ENCODE data around the gene ROBO3.

Gene ROBO3

GRCh38 chr11:124841201-124841600 lies 24.0 kb upstream of the ROBO3 start:
- ChIA-PET CTCF (interaction anchor here (1.2 to 9.0 kb wide), 2 partner anchors 26 to 197 kb away, joined by 8 to 102 read pairs; no protein-coding TSS in a partner anchor), POLR2A (no interaction called here)
- no peak overlapping the region for H3K4me3 ChIP-seq (ENCODE audit: low read depth, low read length)
- TF ChIP-seq CTCF (IDR thresholded peaks at IDR 0.05; ENCODE audit: insufficient read depth, low read length, missing control alignments) = no peak
- DNase-seq (ENCODE audit: low read depth, low spot score) = no peak

GRCh38 chr11:124841840-124842239 lies 23.4 kb upstream of the ROBO3 start:
- no peak overlapping the region for H3K4me3 ChIP-seq (ENCODE audit: low read depth, low read length)
- no peak for DNase-seq (ENCODE audit: low read depth, low spot score)
- ChIA-PET CTCF (interaction anchor here (1.2 kb wide), 1 partner anchor 25 kb away, joined by 8 read pairs; no protein-coding TSS in a partner anchor), POLR2A (interaction anchor here (1.0 kb wide), 1 partner anchor 35 kb away, joined by 3 read pairs; no protein-coding TSS in a partner anchor)
- TF ChIP-seq CTCF (IDR thresholded peaks at IDR 0.05; ENCODE audit: insufficient read depth, low read length, missing control alignments) = no peak

DNA sequence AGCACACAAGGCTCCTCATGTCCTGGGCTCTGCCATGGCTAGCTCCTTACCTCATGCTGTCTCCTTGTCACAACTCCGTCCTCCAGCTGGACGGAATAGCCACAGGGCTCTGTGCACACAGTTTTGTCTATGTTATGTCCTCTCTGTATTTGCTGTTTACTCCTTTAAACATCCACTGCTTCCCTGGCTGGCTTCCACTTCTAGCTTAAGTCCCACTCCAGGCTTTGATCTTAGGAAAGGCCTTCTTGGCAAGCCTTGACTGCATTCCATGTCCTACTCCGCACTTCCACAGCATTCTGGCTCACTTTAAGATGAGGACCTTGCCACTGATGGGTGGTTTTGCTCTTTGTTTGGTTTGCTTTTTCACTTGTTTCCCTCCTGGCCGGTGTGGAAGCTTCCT lies 22.9 kb upstream of the ROBO3 start:
- POLR2A ChIA-PET = interaction anchor here (1.0 kb wide), 1 partner anchor 34 kb away, joined by 3 read pairs; no protein-coding TSS in a partner anchor
- no peak overlapping the region for H3K4me3 ChIP-seq (ENCODE audit: low read depth, low read length)
- CTCF ChIA-PET = no interaction called here
- DNase-seq (ENCODE audit: low read depth, low spot score) = no peak
- TF ChIP-seq CTCF (IDR thresholded peaks at IDR 0.05; ENCODE audit: insufficient read depth, low read length, missing control alignments) = no peak

DNA sequence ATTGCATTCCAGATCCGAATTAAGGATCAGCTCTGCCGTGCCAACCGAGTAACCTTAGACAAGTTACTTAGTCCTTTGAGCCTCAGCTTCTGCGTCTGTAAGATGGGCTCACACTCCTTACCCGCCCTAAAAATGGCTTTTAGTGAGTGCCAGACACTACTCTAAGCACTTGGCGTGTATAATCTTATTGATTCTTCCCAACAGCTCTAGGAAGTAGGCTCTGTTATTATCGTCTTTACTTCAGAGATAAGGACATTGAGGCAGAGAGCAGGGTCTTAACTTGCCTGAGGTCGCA lies 21.7 kb upstream of the ROBO3 start:
- CTCF ChIA-PET = interaction anchor here (1.2 to 4.7 kb wide), 3 partner anchors 23 to 199 kb away, joined by 3 to 27 read pairs (median 6); partner anchors contain the start of gene ROBO3
- TF ChIP-seq CTCF (IDR thresholded peaks at IDR 0.05; ENCODE audit: insufficient read depth, low read length, missing control alignments) = no peak
- POLR2A ChIA-PET = no interaction called here
- no peak for DNase-seq (ENCODE audit: low read depth, low spot score)
- H3K4me3 ChIP-seq (ENCODE audit: low read depth, low read length) = no peak overlapping the region

GRCh38 chr11:124844664-124845079 lies 20.6 kb upstream of the ROBO3 start:
- POLR2A ChIA-PET = no interaction called here
- H3K4me3 ChIP-seq (ENCODE audit: low read depth, low read length) = no peak overlapping the region

More at GRCh38 chr11:124844664-124845079, 20.6 kb upstream of the ROBO3 start:
- DNase-seq (ENCODE audit: low read depth, low spot score) = no peak
- CTCF ChIA-PET = interaction anchor here (0.6 to 4.7 kb wide), 5 partner anchors 9 to 200 kb away, joined by 3 to 27 read pairs (median 6); partner anchors contain the start of gene ROBO3
- no peak for TF ChIP-seq CTCF (IDR thresholded peaks at IDR 0.05; ENCODE audit: insufficient read depth, low read length, missing control alignments)

All from AG04449 (cell line).